ENCODE measurements around the gene DNAJC4. TPM values are rescaled to one million over a fixed set of nuclear protein-coding genes. Genes with fewer than 3 reads are reported as not detected.

DNAJC4 gene, protein sequence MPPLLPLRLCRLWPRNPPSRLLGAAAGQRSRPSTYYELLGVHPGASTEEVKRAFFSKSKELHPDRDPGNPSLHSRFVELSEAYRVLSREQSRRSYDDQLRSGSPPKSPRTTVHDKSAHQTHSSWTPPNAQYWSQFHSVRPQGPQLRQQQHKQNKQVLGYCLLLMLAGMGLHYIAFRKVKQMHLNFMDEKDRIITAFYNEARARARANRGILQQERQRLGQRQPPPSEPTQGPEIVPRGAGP
- polyA plus RNA-seq (20.3 and 23.9 TPM in 2 replicates), polyA minus RNA-seq (11.4 and 16.1 TPM in 2 replicates)

GRCh38 chr11:64230171-64230984 lies at the start of gene DNAJC4:
Gene DNAJC4, plus strand, starts transcription at chr11:64230548. Its CDS starts 307 bp downstream, at chr11:64230855.
- TF ChIP-seq REST (IDR thresholded peaks at IDR 0.05; ENCODE audit: borderline replicate concordance) (peak; percentile 20), POLR2AphosphoS5 (IDR thresholded peaks at IDR 0.05) (peak; percentile 73), EP300 (conservative IDR thresholded peaks at IDR 0.05; ENCODE audit: poor library complexity, severe bottlenecking) (peak; percentile 76), RAD21 (conservative IDR thresholded peaks at IDR 0.05) (no peak), TAF1 (IDR thresholded peaks at IDR 0.05; ENCODE audit: low read depth) (no peak), SMC3 (conservative IDR thresholded peaks at IDR 0.05; ENCODE audit: poor library complexity) (peak; percentile 14), MXI1 (conservative IDR thresholded peaks at IDR 0.05; ENCODE audit: poor library complexity, severe bottlenecking) (peak; percentile 69), EZH2 (IDR thresholded peaks at IDR 0.05; ENCODE audit: borderline replicate concordance, insufficient read depth, low read length, poor library complexity, severe bottlenecking) (no peak)
- TF ChIP-seq, protein P1, sequence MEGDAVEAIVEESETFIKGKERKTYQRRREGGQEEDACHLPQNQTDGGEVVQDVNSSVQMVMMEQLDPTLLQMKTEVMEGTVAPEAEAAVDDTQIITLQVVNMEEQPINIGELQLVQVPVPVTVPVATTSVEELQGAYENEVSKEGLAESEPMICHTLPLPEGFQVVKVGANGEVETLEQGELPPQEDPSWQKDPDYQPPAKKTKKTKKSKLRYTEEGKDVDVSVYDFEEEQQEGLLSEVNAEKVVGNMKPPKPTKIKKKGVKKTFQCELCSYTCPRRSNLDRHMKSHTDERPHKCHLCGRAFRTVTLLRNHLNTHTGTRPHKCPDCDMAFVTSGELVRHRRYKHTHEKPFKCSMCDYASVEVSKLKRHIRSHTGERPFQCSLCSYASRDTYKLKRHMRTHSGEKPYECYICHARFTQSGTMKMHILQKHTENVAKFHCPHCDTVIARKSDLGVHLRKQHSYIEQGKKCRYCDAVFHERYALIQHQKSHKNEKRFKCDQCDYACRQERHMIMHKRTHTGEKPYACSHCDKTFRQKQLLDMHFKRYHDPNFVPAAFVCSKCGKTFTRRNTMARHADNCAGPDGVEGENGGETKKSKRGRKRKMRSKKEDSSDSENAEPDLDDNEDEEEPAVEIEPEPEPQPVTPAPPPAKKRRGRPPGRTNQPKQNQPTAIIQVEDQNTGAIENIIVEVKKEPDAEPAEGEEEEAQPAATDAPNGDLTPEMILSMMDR (IDR thresholded peaks at IDR 0.05; ENCODE audit: poor library complexity, severe bottlenecking), result no peak
- H4K20me1 ChIP-seq (ENCODE audit: insufficient read depth), result no peaks in the 10 kb centered on the region
- no peaks in the 10 kb centered on the region for H3F3A ChIP-seq (ENCODE audit: insufficient read depth, low read length, poor library complexity, severe bottlenecking)
- peak within 1 kb of the TSS; percentile 94 for H3K4me3 ChIP-seq (ENCODE audit: low read length)
- no peaks in the 10 kb centered on the region for H3K9me3 ChIP-seq (ENCODE audit: low read length)
- peak within 1 kb of the TSS; percentile 70 for H3K4me2 ChIP-seq (ENCODE audit: low read length)
- H3K36me3 ChIP-seq (ENCODE audit: insufficient read depth, low read length), result no peaks in the 10 kb centered on the region
- peak within 1 kb of the TSS; percentile 88 for H3K27ac ChIP-seq (ENCODE audit: low read length)
- H3K9ac ChIP-seq (ENCODE audit: low read length), result peak within 1 kb of the TSS; percentile 88
- H3K9me2 ChIP-seq (ENCODE audit: insufficient read depth, low read length), result no peaks in the 10 kb centered on the region
- peaks cover 6% of the 10 kb centered on the region for H3K79me2 ChIP-seq (replicated peaks; ENCODE audit: insufficient read depth, low read length)
- H2AFZ ChIP-seq (ENCODE audit: low read depth, low read length), result peak within 1 kb of the TSS; percentile 72
- H3K27me3 ChIP-seq (ENCODE audit: insufficient read depth, low read depth, low read length), result peaks cover 8% of the 10 kb centered on the region

GRCh38 chr11:64180891-64181290 lies 49.5 kb upstream of the DNAJC4 start:
- Histone ChIP-seq H3K4me3 (ENCODE audit: low read length) (peak overlapping the region; percentile 40), H3K79me2 (replicated peaks; ENCODE audit: insufficient read depth, low read length) (no peaks in the 10 kb centered on the region), H2AFZ (ENCODE audit: low read depth, low read length) (no peak overlapping the region), H3K27me3 (ENCODE audit: insufficient read depth, low read depth, low read length) (no peaks in the 10 kb centered on the region), H4K20me1 (ENCODE audit: insufficient read depth) (no peaks in the 10 kb centered on the region), H3K27ac (ENCODE audit: low read length) (no peak overlapping the region), H3K9me2 (ENCODE audit: insufficient read depth, low read length) (no peaks in the 10 kb centered on the region), H3K9ac (ENCODE audit: low read length) (no peak overlapping the region), H3F3A (ENCODE audit: insufficient read depth, low read length, poor library complexity, severe bottlenecking) (peaks cover 6% of the 10 kb centered on the region), H3K36me3 (ENCODE audit: insufficient read depth, low read length) (no peaks in the 10 kb centered on the region), H3K4me2 (ENCODE audit: low read length) (no peak overlapping the region), H3K9me3 (ENCODE audit: low read length) (no peaks in the 10 kb centered on the region)
- TF ChIP-seq TAF1 (IDR thresholded peaks at IDR 0.05; ENCODE audit: low read depth) (no peak), RAD21 (conservative IDR thresholded peaks at IDR 0.05) (no peak), EP300 (conservative IDR thresholded peaks at IDR 0.05; ENCODE audit: poor library complexity, severe bottlenecking) (no peak), SMC3 (conservative IDR thresholded peaks at IDR 0.05; ENCODE audit: poor library complexity) (no peak), MXI1 (conservative IDR thresholded peaks at IDR 0.05; ENCODE audit: poor library complexity, severe bottlenecking) (no peak), REST (IDR thresholded peaks at IDR 0.05; ENCODE audit: borderline replicate concordance) (no peak), POLR2AphosphoS5 (IDR thresholded peaks at IDR 0.05) (no peak), EZH2 (IDR thresholded peaks at IDR 0.05; ENCODE audit: borderline replicate concordance, insufficient read depth, low read length, poor library complexity, severe bottlenecking) (no peak)
- TF ChIP-seq, protein P1 (IDR thresholded peaks at IDR 0.05; ENCODE audit: poor library complexity, severe bottlenecking), result no peak

Data from neural cell (in vitro differentiated cells).